Glomerular visceral epithelial cell (primary cell): ENCODE results near the gene ZFR2.
"Not testable (repeated sequence)": the region's sequence is repeated elsewhere in the genome, so short reads cannot be mapped to it uniquely, and the experiment has no call there.

Experiments
- DNase-seq: peaks from one replicate; pipeline ENCODE4 v3.0.0-alpha.2; 2016; ENCODE audit errors: extremely low spot score

The ZFR2 gene

GRCh38 chr19:3771000-3771905 lies 97.6 kb downstream of the ZFR2 start:
- no peak for DNase-seq

- no peak for DNase-seq
These were observed 98.5 kb downstream of the ZFR2 start for GRCh38 chr19:3770136-3770999.

- no peak for DNase-seq
These were observed 99.3 kb downstream of the ZFR2 start for GRCh38 chr19:3769494-3769893.

GRCh38 chr19:3768748-3769099 lies 100.1 kb downstream of the ZFR2 start:
- DNase-seq, result no peak

- no peak for DNase-seq
These were observed 100.7 kb downstream of the ZFR2 start for GRCh38 chr19:3768015-3768747.

GRCh38 chr19:3767050-3767449 lies 101.8 kb downstream of the ZFR2 start:
- no peak for DNase-seq

GRCh38 chr19:3766520-3766919 lies 102.3 kb downstream of the ZFR2 start:
- DNase-seq, result no peak

- DNase-seq, result not testable (repeated sequence)
These were observed 103.1 kb downstream of the ZFR2 start for GRCh38 chr19:3765757-3766156.

GRCh38 chr19:3765121-3765520 lies 103.7 kb downstream of the ZFR2 start:
- no peak for DNase-seq

GRCh38 chr19:3762501-3763459 lies 106.1 kb downstream of the ZFR2 start, which contains the start of gene MRPL54:
Gene MRPL54, plus strand, starts transcription at chr19:3762682. Its CDS starts 19 bp downstream, at chr19:3762701.
- peak; percentile 99 for DNase-seq

- DNase-seq, result no peak
These were observed 106.7 kb downstream of the ZFR2 start for GRCh38 chr19:3762130-3762473.

GRCh38 chr19:3761382-3762129 lies 107.3 kb downstream of the ZFR2 start, which contains the start of gene APBA3:
Gene APBA3, minus strand, starts transcription at chr19:3761692. Its CDS starts 1,428 bp downstream, at chr19:3760264.
- DNase-seq, result peak; percentile 90

GRCh38 chr19:3760871-3761361 lies 107.9 kb downstream of the ZFR2 start:
- no peak for DNase-seq

GRCh38 chr19:3759482-3760254 lies 109.2 kb downstream of the ZFR2 start:
- no peak for DNase-seq

- not testable (repeated sequence) for DNase-seq
These were observed 110.5 kb downstream of the ZFR2 start for GRCh38 chr19:3758297-3758696.

- not testable (repeated sequence) for DNase-seq
These were observed 111.1 kb downstream of the ZFR2 start for GRCh38 chr19:3757705-3758104.
